HG02763 (cell line): ENCODE data around the gene ZNF575.
A peak's percentile ranks its signal among the peaks of the same experiment; 100 is the strongest.
"Not testable (repeated sequence)": the region's sequence is repeated elsewhere in the genome, so short reads cannot be mapped to it uniquely, and the experiment has no call there.

Experiments used
- ATAC-seq: cut with Tn5 transposase; IDR thresholded peaks from one replicate; pipeline ENCODE4 v1.9.1; 2021; ENCODE audit warnings: mild to moderate bottlenecking, moderate library complexity; ENCODE audit not compliant: unreplicated experiment

ZNF575 gene

GRCh38 chr19:43540381-43540780 lies 7.4 kb downstream of the ZNF575 start:
- ATAC-seq = no peak

GRCh38 chr19:43541920-43542650 lies 9.1 kb downstream of the ZNF575 start:
- no peak for ATAC-seq

GRCh38 chr19:43544077-43544476 lies 11.1 kb downstream of the ZNF575 start:
- no peak for ATAC-seq

GRCh38 chr19:43545276-43545675 lies 12.3 kb downstream of the ZNF575 start:
- ATAC-seq = no peak

- no peak for ATAC-seq
Observed at GRCh38 chr19:43545981-43546380, 13.0 kb downstream of the ZNF575 start.

- ATAC-seq = no peak
Observed at GRCh38 chr19:43546581-43546980, 13.6 kb downstream of the ZNF575 start.

- not testable (repeated sequence) for ATAC-seq
Observed at GRCh38 chr19:43547926-43548325, 14.9 kb downstream of the ZNF575 start.

- ATAC-seq = no peak
Observed at GRCh38 chr19:43548706-43549105, 15.7 kb downstream of the ZNF575 start.

- ATAC-seq = no peak
Observed at GRCh38 chr19:43551399-43552197, 18.6 kb downstream of the ZNF575 start.

GRCh38 chr19:43552198-43552450 lies 19.1 kb downstream of the ZNF575 start:
- ATAC-seq = no peak

GRCh38 chr19:43552616-43553015 lies 19.6 kb downstream of the ZNF575 start:
- no peak for ATAC-seq

GRCh38 chr19:43553656-43554055 lies 20.7 kb downstream of the ZNF575 start:
- ATAC-seq = no peak

- no peak for ATAC-seq
Observed at GRCh38 chr19:43554317-43554895, 21.4 kb downstream of the ZNF575 start.

- no peak for ATAC-seq
Observed at GRCh38 chr19:43555185-43555770, 22.3 kb downstream of the ZNF575 start.

- no peak for ATAC-seq
Observed at GRCh38 chr19:43560687-43561086, 27.7 kb downstream of the ZNF575 start.

GRCh38 chr19:43561139-43561970 lies 28.4 kb downstream of the ZNF575 start:
- ATAC-seq = no peak

GRCh38 chr19:43562226-43562697 lies 29.3 kb downstream of the ZNF575 start:
- ATAC-seq = no peak

- peak; percentile 67 for ATAC-seq
Observed at GRCh38 chr19:43562698-43563241, 29.8 kb downstream of the ZNF575 start.

- ATAC-seq = no peak
Observed at GRCh38 chr19:43563816-43564457, 30.9 kb downstream of the ZNF575 start.

GRCh38 chr19:43564800-43565199 lies 31.8 kb downstream of the ZNF575 start:
- ATAC-seq = no peak
